Measurements from ENCODE around the gene CX3CR1. TPM values are rescaled to one million over a fixed set of nuclear protein-coding genes. Genes with fewer than 3 reads are reported as not detected.
A peak's percentile ranks its signal among the peaks of the same experiment; 100 is the strongest.

Gene CX3CR1
- total RNA-seq, 6 experiments from 2014 or later, result not detected

DNA sequence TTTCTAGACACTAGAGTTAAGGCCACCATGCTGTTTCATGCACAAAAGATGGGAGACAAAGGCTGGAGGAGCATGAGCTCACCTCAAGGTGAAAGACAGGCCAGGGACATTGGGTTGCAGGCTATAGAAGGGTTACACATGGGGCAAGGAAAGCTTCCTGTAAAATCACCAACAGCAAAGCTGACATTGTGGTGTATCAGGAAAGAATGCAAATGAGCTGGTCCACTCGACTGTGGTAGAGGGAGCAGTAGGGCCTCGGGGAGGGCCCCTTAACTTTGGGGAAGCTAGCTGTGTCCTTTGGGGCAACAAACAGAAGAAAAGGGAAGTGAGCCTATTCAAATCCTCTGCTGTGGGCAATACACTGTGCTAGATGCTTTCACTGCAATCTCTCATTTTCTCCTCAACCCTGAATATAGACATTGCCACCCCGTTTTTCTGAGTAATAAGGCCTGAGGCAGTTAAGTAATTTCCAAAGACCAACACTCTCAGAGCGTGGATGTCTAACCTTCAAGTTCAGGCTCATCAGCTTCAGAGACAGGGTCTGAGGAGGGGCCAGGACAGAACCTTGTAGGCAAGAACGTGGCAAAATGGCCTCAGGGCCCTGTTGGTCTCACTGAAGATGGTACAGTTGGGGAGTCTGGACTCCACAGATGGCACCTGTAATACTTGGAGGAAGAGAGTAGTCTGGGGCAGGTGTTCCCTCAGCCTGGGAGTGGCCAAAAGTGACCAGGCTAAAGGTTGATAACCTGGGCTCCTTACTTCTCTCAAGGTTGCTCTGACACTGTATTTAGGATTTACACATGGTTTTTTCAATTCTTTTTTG lies 24.1 kb downstream of the CX3CR1 start:
- H3K27ac Mint-ChIP-seq, result no peak overlapping the region; the same call in 1 of the 2 replicates
- no peak overlapping the region for H3K4me3 Mint-ChIP-seq
- DNase-seq, result no peak
- H3K27me3 Mint-ChIP-seq (ENCODE audit: insufficient read depth), result peaks cover 37% of the 10 kb centered on the region
- no peaks in the 10 kb centered on the region for H3K36me3 Mint-ChIP-seq (ENCODE audit: low read depth)
- TF ChIP-seq, protein P1, sequence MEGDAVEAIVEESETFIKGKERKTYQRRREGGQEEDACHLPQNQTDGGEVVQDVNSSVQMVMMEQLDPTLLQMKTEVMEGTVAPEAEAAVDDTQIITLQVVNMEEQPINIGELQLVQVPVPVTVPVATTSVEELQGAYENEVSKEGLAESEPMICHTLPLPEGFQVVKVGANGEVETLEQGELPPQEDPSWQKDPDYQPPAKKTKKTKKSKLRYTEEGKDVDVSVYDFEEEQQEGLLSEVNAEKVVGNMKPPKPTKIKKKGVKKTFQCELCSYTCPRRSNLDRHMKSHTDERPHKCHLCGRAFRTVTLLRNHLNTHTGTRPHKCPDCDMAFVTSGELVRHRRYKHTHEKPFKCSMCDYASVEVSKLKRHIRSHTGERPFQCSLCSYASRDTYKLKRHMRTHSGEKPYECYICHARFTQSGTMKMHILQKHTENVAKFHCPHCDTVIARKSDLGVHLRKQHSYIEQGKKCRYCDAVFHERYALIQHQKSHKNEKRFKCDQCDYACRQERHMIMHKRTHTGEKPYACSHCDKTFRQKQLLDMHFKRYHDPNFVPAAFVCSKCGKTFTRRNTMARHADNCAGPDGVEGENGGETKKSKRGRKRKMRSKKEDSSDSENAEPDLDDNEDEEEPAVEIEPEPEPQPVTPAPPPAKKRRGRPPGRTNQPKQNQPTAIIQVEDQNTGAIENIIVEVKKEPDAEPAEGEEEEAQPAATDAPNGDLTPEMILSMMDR (IDR thresholded peaks at IDR 0.05), result no peak
- H3K9me3 Mint-ChIP-seq, result no peaks in the 10 kb centered on the region
- H3K4me1 Mint-ChIP-seq (ENCODE audit: low read depth), result peaks cover 24% of the 10 kb centered on the region

DNA sequence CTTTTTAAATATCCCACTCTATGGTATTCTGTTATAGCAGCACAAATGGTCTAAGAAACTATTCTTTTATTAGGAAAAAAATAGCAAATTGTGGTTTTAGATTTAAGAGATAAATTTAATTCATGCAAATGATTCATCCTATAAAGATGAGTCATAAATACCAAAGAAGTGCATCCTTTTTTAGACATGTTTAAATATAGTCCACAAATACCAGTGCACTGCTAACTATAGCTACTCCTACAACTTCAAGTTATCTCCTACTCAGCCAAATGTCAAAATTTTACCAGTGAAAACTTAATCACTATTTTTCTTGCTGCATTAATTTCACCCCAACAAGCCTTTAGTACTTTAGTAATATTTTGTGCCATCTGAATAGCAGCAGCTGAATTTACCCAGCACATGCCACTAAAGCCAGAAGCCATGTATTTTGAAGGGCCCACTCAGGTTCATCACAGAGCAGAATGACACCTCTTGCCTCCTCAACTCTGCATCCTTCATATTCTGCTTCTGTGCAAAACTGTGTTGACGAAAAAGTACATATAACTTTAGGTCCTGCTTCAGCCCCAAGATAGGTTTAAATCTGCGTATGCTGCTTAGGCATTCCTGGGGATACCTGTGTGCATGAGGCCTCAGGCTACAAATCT lies 24.9 kb downstream of the CX3CR1 start:
- Mint-ChIP-seq H3K27ac (no peak overlapping the region), H3K4me3 (no peak overlapping the region), H3K4me1 (ENCODE audit: low read depth) (peaks cover 21% of the 10 kb centered on the region), H3K27me3 (ENCODE audit: insufficient read depth) (peaks cover 38% of the 10 kb centered on the region), H3K9me3 (no peaks in the 10 kb centered on the region), H3K36me3 (ENCODE audit: low read depth) (no peaks in the 10 kb centered on the region)
- DNase-seq, result peak; percentile 75
- TF ChIP-seq, protein P1 (IDR thresholded peaks at IDR 0.05), result no peak

DNA sequence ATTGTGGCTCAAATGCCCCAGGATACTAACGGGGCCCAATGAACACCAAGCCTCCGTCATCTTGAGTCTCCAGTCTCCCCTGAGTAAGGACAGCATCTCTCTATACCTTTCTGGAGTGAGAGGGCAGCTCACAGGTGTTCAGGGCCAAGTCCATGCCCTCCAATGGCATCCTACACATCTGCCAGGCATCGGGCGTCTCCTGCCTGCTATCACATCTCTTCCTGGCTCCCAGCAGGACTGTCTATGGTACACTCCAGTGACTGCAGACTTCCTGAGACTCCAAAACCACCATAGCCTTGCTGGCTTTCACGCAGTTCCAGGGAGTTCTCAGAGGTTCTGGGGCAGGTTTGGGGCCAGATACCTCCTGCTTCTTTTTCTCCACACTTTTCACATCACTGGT lies 28.3 kb downstream of the CX3CR1 start:
- Mint-ChIP-seq H3K27me3 (ENCODE audit: insufficient read depth) (peaks cover 35% of the 10 kb centered on the region), H3K36me3 (ENCODE audit: low read depth) (no peaks in the 10 kb centered on the region)
- no peak for DNase-seq

DNA sequence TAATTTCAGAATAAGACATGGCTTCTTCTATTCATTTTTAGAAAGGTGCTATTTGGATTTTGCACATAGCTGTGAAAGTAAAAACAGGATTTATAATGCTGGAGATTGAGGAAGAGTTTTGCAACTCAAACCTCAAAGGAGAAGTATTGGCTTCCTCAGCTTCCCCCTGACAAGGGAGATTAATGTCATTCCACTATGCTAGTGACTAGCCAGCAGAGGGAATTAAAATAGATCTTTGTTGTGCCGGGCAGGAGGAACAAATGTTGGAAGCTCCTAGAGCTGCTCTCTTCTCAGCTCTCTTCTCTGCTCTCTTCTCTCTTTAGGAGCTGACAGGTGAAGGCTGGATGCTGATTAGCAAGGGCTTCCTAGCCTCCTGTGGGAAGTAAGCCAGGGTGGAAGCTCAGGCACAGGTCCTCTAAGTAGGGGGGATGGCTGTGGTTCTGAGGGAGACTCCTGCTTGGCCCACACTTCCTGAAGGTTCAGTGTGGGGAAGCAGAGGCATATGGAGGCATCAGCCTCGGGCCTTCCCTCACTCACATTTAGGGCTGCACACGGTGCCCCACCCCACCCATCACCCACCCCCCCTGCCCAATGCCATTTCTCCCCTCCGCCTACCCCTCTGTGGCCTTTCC lies 29.6 kb downstream of the CX3CR1 start:
- no peak overlapping the region for H3K4me3 Mint-ChIP-seq
- H3K9me3 Mint-ChIP-seq, result no peaks in the 10 kb centered on the region
- no peak for DNase-seq
- H3K36me3 Mint-ChIP-seq (ENCODE audit: low read depth), result no peaks in the 10 kb centered on the region
- peaks cover 43% of the 10 kb centered on the region for H3K27me3 Mint-ChIP-seq (ENCODE audit: insufficient read depth)
- no peak overlapping the region for H3K27ac Mint-ChIP-seq
- TF ChIP-seq, protein P1 (IDR thresholded peaks at IDR 0.05), result no peak
- peaks cover 24% of the 10 kb centered on the region for H3K4me1 Mint-ChIP-seq (ENCODE audit: low read depth)

More for the DNA sequence above, 28.3 kb downstream of the CX3CR1 start:
- H3K4me1 Mint-ChIP-seq (ENCODE audit: low read depth), result peaks cover 32% of the 10 kb centered on the region
- H3K9me3 Mint-ChIP-seq, result no peaks in the 10 kb centered on the region
- H3K27ac Mint-ChIP-seq, result no peak overlapping the region
- H3K4me3 Mint-ChIP-seq, result no peak overlapping the region
- TF ChIP-seq, protein P1 (IDR thresholded peaks at IDR 0.05), result no peak

DNA sequence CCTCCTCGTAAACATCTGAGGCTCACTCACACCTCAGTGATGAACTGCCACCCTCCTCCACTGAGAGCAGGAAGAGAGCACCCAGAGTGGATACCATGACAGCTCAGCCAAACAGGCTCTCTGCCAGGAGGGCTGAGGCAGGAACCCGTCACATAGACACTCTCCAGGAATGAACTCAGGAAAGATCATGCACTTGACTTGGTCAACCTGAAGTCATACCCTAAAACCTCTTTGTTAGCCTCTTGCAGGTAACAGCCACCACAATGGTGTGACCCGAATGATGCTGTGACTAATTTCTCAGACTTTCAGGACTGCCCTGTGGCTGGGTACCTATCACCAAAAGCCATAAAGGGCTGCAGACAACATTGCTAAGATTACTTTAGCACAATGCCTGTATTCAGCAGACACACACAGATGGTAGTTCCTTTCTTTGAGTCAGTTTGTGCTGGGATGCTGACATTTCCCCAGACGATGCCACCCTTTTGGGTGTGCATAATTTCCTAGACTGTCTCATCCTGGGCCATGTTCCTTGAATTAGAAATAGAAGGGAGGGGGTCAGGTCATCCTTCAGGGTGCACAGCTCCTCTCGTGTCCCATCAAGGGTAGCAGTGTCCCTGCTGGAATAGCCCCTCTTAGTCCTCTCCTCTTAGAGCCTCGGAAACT lies 30.3 kb downstream of the CX3CR1 start:
- H3K4me3 Mint-ChIP-seq, result no peak overlapping the region
- no peaks in the 10 kb centered on the region for H3K36me3 Mint-ChIP-seq (ENCODE audit: low read depth)
- peaks cover 45% of the 10 kb centered on the region for H3K27me3 Mint-ChIP-seq (ENCODE audit: insufficient read depth)
- no peaks in the 10 kb centered on the region for H3K9me3 Mint-ChIP-seq
- no peak overlapping the region for H3K27ac Mint-ChIP-seq
- H3K4me1 Mint-ChIP-seq (ENCODE audit: low read depth), result peaks cover 17% of the 10 kb centered on the region
- peak; percentile 15 for DNase-seq
- TF ChIP-seq, protein P1 (IDR thresholded peaks at IDR 0.05), result no peak

Data from HFFc6 (cell line).